ENCODE data around the gene KRTAP10-10. TPM values are rescaled to one million over a fixed set of nuclear protein-coding genes. Genes with fewer than 3 reads are reported as not detected.

Gene KRTAP10-10
- total and polyA plus RNA-seq, 3 donors from 2014 or later, result not detected

GRCh38 chr21:44601596-44602462 is 35.3 kb upstream of the KRTAP10-10 start:
- Histone ChIP-seq H3K4me3 (no peak overlapping the region), H3K27ac (no peak overlapping the region), H3K27me3 (no peaks in the 10 kb centered on the region), H3K36me3 (ENCODE audit: low read depth, missing control alignments) (no peaks in the 10 kb centered on the region), H3K9me3 (no peaks in the 10 kb centered on the region), H3K4me1 (no peaks in the 10 kb centered on the region)
- no peak for DNase-seq
- TF ChIP-seq, protein P1, sequence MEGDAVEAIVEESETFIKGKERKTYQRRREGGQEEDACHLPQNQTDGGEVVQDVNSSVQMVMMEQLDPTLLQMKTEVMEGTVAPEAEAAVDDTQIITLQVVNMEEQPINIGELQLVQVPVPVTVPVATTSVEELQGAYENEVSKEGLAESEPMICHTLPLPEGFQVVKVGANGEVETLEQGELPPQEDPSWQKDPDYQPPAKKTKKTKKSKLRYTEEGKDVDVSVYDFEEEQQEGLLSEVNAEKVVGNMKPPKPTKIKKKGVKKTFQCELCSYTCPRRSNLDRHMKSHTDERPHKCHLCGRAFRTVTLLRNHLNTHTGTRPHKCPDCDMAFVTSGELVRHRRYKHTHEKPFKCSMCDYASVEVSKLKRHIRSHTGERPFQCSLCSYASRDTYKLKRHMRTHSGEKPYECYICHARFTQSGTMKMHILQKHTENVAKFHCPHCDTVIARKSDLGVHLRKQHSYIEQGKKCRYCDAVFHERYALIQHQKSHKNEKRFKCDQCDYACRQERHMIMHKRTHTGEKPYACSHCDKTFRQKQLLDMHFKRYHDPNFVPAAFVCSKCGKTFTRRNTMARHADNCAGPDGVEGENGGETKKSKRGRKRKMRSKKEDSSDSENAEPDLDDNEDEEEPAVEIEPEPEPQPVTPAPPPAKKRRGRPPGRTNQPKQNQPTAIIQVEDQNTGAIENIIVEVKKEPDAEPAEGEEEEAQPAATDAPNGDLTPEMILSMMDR (IDR thresholded peaks at IDR 0.05), result no peak
- no peak for TF ChIP-seq POLR2A (IDR thresholded peaks at IDR 0.05)
- 72 to 92% methylated on average over 14 to 23 of the region's 23 CpGs for WGBS, 2 donors
- intact Hi-C loops (cut with DNase I; ENCODE audit: low total_unique reads), result no loop called here

DNA sequence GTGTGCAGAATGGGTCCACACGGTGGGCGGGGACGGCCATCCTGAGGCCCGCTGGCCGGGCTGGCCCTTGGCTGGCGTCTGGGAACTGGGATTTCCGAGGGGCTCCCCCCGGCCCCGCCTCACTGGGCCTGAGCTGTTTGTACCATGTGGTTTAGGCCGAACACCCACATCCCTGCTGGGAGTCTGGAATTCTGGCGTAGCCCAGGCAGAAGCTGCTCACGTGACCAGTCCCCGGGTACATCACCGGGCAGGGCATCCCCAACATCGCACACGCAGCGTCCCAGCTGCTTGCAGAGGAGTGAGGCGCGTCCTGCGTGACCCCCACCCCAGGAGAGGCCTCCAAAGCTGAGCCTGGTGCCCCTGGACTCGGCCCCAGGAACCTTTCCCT is 34.7 kb upstream of the KRTAP10-10 start:
- no peaks in the 10 kb centered on the region for H3K9me3 ChIP-seq

GRCh38 chr21:44603109-44603875 is 33.9 kb upstream of the KRTAP10-10 start:
- Histone ChIP-seq H3K9me3 (no peaks in the 10 kb centered on the region), H3K4me1 (no peaks in the 10 kb centered on the region), H3K36me3 (ENCODE audit: low read depth, missing control alignments) (no peaks in the 10 kb centered on the region), H3K27me3 (no peaks in the 10 kb centered on the region), H3K4me3 (no peak overlapping the region), H3K27ac (no peak overlapping the region)
- no peak for TF ChIP-seq POLR2A (IDR thresholded peaks at IDR 0.05)
- TF ChIP-seq, protein P1 (IDR thresholded peaks at IDR 0.05), result no peak
- 61 to 78% methylated on average over 10 to 17 of the region's 17 CpGs for WGBS, 2 donors
- no peak for DNase-seq
- intact Hi-C loops (cut with DNase I; ENCODE audit: low total_unique reads), result no loop called here

More for the DNA sequence above, 34.7 kb upstream of the KRTAP10-10 start:
- no peak for TF ChIP-seq POLR2A (IDR thresholded peaks at IDR 0.05)
- TF ChIP-seq, protein P1 (IDR thresholded peaks at IDR 0.05), result no peak
- Histone ChIP-seq H3K36me3 (ENCODE audit: low read depth, missing control alignments) (no peaks in the 10 kb centered on the region), H3K27ac (no peak overlapping the region), H3K4me3 (no peak overlapping the region), H3K27me3 (no peaks in the 10 kb centered on the region), H3K4me1 (no peaks in the 10 kb centered on the region)
- no peak for DNase-seq
- intact Hi-C loops (cut with DNase I; ENCODE audit: low total_unique reads), result no loop called here
- WGBS, 2 donors, result 88 to 98% methylated on average over 7 to 21 of the region's 21 CpGs

- Histone ChIP-seq H3K4me3 (no peak overlapping the region), H3K36me3 (ENCODE audit: low read depth, missing control alignments) (no peaks in the 10 kb centered on the region), H3K27me3 (no peaks in the 10 kb centered on the region), H3K27ac (no peak overlapping the region), H3K9me3 (no peaks in the 10 kb centered on the region), H3K4me1 (no peaks in the 10 kb centered on the region)
- DNase-seq, result no peak
- intact Hi-C loops (cut with DNase I; ENCODE audit: low total_unique reads), result no loop called here
- 89 to 91% methylated on average over 7 to 8 of the region's 8 CpGs for WGBS, 2 donors
- TF ChIP-seq, protein P1 (IDR thresholded peaks at IDR 0.05), result no peak
- TF ChIP-seq POLR2A (IDR thresholded peaks at IDR 0.05), result no peak
Observed at GRCh38 chr21:44603911-44604310, 33.2 kb upstream of the KRTAP10-10 start.

Measured in testis (tissue), 3 donors.